Fibroblast of skin of left quadriceps (primary cell): ENCODE measurements around the gene NRG4.
A peak's percentile ranks its signal among the peaks of the same experiment; 100 is the strongest.
"Not testable (repeated sequence)": the region's sequence is repeated elsewhere in the genome, so short reads cannot be mapped to it uniquely, and the experiment has no call there.

ENCODE experiments used
- DNase-seq, 2 experiments: peaks; one replicate each; pipeline ENCODE4 v3.0.0-alpha.2; 2013; ENCODE audit warnings: low read depth in 2 of 2

The NRG4 gene, protein sequence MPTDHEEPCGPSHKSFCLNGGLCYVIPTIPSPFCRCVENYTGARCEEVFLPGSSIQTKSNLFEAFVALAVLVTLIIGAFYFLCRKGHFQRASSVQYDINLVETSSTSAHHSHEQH

DNA sequence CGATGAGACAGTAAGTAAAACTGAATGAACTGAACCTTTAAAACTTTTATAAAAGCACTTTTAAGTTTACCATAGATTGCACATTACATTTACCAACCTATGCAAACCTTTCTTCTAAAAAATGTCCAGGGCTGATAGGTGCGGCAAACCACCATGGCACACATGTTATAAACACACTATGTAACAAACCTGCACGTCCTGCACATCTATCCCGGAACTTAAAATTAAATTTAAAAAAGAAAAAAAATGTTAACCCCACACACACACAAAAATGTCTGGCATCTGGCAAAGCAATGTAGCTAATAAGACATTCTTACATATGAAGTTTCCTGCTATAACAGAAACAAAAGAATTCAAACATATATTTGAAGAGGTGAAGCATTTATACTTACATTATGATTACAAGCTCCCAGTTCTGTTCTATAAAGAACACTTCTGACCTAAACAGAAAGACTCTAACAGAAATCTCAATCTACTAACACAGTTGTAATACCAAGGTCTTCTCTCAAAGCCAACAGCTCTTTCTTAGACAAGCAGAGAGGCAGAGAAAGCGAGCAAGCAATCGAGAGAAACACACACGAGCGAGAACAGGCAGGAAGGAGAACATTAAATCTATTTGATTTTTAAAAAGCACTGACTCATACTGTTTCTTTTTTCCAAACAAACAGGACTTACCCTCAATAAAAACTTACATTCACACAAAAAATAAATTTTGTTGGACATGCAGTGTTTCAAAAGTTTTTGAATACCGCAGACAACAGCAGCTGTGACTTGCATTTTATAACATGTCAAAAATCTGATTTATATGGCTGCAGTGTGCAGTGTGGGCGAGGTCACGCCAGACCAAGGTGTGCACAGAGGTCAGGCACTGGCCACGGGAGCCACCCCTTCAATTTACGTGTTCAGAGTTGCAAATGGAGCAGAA is at the start of gene NRG4:
Gene NRG4, minus strand, starts transcription at position 798 of the 925 bp plus-strand sequence. CDS start 1,194 bp downstream, outside the sequence.
- DNase-seq, result no peak

DNA sequence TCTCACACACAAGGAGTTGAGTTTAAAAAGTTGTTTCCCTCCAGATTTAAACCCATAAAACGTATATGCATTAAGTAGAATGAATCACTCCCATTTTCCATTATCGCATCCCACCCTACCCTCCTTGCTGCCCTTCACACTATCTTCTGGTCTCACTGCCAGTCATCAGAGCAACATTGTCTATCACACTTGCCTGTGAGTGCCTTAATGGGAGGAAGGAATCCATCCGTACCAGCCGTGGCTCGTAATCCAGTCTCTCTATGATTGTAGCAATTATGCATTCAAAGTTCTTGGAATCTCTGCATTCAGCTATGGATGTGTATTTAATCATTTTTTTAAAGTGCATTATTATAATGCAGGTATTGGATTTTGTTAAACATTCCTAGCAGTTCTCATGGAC is 49.5 kb upstream of the NRG4 start:
- no peak for DNase-seq

DNA sequence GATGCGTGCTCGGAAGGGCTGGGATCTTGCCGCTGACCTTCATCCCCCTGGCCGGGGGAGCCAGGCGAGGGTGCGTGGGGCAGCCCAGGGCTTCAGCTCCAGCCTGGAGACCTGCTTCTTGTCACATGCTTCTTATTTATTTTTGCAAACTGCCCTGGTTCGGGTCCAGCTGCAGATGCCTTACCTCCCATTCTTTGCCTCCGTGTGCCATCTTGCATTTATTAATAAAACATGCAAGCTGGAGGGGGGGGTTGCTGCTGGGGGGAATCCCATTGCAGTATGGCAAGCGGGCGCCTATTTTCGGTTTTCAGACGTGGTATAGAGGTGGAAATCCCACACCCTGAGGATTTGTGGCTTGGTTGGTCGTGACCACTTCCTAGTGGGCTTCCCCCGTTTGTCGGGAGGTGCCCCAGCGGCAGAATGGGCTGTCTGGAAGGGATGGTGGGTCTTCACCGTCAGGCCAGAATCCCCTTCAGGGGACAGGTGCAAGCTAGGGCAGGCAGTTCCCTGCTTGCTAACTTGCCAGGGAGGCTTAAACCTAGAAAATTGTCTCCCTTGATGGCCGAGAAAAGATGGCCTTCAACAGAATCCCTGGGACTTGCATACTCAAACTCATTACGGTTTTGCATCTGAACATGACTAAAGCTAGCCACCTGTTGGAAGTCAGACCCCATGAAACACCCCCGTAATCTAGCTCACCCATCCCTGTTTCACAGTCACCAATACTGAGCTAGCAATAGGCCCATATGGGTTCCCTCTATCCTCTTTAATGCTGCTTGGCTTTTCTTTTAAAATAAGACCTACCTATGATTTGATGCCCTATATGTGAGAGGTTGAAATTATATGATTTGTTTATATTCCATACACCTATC is 48.1 kb upstream of the NRG4 start:
- DNase-seq, result no peak

DNA sequence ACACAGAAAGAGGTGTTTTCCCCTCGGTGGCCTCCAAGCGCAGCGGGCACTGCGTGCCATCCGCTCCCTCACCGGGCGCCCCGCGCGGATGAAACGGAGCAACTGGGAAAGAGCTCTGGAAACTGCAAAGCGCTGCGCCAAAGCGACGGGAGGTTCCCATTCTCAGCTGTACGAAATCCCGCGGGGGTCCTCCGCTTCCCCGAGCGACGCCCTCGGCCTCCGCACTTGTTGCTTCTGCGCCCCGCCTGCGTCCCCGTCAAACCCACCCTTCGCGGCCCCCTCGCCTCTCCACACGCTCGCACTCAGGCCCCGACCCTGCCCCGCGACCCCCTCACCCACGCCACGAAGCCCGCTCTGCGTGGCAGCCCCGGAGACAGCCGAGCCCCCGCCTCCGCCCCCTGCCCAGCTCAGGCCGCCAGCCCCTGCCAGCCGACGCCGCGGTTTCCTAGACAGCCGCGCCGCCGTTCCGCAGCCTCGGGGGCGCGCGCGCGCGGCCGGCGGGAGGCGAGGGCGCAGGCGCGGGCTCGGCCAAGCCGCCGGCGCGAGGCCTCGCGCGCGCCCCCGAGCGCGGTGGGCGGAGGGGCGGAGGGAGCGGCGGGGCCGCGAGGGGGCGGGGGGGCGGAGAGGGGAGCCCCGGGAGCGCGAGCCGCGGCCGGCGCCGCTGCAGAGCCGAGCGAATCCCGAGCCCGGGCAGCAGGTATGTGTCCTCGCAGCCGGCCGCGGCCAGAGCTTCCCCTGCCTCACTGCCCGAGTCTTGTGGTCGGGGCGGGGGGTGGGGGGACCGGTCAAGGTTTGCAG is 47.3 kb upstream of the NRG4 start, which contains the start of gene TMEM266:
Gene TMEM266, plus strand, starts transcription at position 666 of the 798 bp plus-strand sequence. CDS start 74,279 bp downstream, outside the sequence.
- DNase-seq, result peak in 1 of 2 experiments; percentile 1

DNA sequence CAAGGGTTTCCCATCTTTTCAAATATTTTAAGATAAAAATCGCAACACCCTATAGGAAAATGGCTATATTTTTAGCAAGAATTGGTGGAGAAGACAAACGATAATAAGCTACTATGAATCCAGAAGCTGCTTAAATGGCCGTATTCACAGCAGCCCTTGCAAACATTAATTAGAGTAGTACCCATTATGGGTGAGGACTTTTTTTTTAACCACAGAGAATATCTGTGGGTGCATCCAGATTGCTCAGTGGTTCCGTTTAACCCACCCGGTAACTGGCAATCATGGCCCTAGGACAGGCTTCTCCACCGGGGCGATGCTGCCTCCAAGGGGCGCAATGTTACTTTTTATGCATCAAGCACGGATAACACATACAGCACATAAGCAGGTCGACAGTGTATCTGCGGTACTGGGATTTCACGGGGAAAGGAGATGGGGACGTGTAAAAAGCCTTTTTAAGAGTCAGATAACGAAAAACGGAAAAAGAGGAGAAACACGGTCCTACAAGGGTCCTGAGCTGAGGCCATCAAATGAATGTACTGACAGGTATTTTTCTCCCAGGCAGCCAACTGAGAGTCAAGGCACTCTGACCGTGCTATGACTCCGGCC is 46.6 kb upstream of the NRG4 start:
- DNase-seq, result no peak

DNA sequence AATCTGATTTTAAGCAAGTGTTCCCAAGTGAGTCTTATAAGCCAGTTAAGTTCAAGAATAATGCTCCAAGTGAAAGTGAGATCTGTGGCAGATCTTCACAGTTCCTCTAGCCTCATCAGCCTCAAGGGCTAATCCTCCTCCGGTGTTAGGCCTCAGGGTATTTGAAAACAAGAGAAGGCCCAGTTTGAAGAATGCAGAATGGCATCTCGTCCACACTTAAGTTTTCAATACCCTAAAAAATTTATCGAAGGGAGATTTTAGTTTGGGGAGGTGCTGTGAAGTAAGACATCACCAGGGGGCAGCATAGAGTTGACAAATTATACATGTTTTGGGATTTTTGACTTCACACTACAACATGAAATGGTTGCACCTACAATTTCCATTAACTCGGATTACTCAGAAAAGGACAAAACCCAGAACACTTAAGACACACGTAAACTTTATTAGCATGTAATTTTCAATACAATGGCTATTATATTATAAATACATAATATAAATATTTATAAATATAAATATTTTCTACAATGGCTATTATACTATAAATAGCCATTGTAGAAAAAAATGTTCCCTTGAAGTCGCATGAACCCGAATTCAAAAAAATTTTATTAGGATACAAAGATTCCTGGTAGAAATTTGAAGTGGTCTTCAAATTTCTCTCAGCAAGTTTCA is 45.2 kb upstream of the NRG4 start:
- DNase-seq, result peak; percentile 7 to 12

DNA sequence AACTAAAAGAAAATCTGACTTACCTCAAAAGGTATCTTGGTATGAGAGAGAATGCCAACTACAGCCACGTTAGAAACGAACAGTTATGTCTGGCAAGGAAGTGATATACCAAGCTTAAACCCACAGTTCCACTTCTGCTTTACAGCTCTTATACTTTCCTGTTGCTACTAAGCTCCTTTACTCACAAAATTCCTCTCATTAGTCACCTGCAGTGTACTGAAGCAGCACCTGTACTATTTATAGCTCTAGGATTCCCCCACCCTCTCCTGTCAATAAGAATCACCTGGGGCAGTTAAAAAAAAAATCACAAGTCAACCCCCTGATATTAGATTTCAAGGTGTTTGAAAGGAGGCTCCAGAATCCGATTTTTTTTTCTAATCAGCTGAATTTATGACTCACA is 44.7 kb upstream of the NRG4 start:
- no peak for DNase-seq

DNA sequence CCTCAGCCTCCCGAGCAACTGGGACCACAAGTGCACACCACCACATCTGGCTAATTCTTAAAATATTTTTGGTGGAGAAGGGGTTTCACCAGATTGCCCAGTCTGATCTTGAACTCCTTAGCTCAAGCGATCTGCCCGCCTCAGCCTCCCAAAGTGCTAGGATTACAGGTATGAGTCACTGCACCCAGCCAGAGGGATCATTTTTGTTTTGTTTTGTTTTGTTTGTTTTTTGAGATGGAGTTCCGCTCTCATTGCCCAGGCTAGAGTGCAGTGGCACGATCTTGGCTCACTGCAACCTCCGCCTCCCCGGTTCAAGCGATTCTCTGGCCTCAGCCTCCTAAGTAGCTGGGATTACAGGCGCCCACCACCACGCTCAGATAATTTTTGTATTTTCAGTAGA is 42.0 kb upstream of the NRG4 start:
- DNase-seq, result not testable (repeated sequence)

DNA sequence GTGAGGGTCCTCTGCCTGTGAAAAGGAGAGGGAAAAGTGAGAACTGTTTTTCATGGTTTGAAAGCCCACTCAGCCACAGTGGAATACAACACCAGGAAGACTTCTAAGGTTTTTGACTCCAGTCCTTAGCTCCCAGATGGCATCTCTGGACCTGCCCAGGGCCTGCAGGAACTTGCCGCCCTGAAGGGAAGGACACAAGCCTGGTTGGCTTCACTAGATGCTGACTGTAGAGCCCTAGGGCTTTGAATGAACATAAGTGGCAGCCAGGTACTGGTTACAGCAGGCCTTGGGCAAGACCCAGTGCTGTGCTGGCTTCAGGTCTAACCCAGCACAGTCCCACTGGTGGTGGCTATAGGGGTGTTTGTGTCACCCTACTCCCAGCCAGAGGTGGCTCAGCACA is 26.3 kb upstream of the NRG4 start:
- DNase-seq, result no peak

DNA sequence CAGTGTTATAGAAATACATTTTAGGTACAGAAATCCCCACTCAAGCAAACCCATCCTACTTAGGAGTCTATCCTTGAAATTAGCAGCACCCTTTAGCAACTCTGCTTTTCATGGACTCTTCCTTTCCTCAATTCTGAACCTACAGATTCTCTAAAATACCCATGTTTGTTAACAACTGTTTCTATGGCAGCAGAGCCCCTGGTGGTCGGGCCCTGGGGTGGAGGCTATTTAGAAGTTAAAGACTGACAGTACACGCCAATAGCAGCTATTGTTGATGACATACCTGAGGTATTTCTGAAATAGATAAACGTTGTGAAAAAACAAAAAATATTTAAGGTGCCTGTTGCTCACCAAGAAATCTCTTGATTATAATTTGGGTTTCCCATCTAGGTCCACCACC is 23.4 kb upstream of the NRG4 start:
- DNase-seq, result no peak

DNA sequence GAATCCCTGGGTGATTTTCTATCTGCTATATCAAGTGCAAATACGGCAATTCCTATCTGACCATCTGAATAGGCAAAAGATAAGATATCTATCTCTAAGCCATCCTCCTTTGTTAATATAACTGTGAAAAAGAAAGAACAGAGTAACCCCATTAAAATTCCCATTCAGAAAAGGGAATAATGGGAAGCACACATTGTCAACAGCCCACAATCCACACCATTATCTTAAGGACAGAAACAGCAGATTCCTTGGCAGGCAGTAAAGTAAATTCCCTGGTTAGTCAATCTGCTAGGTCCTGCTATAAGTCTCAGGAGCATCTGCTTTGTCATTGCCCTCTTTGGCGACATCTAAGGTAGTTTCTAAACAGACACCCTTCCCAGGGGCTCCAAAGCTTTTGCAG is 21.9 kb upstream of the NRG4 start:
- DNase-seq, result no peak

DNA sequence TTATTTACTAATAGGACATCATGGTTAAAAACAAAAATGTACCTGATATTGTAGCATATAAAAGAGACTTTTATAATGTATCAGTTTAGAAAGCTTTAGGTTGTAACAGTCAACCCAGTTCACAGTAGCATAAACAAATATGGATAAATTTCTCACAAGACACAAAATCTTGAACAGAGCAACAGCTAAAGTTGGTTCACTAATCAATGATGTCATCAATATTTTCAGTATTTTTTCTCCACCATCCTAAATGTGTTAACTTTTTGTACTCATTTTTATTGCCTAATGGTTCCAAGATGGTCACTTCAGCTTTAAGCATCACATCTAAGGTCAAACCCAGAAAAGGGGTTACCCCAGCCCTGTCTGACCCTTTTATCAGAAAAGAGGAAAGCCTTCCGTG is 21.2 kb upstream of the NRG4 start:
- no peak for DNase-seq

DNA sequence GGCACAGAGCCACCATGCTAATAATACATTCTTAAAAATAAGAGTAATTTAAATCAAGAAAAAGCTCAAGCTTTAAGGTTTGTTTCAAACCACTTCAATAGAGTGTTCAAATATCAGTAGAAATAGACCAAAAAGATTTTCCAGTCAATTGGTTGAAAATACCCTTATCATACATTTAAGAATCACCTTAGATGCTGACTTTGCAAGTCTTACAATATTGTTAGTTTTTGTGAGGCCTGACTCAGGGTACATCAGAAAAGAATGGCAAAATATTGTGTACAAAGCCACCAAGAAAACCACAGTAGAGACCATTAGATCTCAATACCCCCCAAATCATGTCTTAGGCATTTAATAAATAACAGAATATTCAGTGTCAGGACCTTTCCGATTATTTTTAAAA is 19.8 kb upstream of the NRG4 start:
- no peak for DNase-seq

DNA sequence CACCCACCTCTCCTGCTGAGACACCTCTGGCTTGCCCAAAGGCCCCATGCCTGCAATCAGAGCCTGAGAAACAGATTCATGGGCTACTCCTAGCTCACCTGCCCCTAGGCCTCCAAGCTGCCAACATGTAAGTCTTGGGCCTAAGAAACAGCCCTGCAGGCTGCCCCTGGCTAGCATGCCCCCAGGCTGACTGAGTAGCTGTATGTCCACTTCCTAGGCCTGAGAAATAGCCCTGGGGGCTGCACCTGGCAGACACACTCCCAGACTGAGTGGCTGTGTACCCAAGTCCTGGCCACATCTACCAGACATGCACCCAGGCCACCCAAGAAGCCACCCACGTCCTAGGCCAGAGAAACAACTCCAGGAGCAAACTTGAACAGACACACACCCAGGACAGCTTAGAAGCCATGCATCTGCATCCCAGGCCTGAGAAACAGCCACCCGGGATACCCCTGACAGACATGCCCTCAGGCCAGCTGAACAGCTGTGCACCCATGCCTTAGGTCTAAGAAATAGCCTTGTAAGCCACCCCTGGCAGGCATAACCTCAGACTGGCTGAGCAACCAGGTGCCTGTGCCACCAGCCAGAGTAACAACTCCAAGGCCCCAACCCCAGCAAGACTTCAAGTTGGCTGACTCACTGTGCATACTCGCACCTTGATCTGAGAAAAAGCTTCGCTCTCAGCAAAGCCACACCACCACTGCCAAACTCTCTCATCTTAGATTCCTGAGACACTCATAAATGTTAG is 12.0 kb upstream of the NRG4 start:
- DNase-seq, result no peak

DNA sequence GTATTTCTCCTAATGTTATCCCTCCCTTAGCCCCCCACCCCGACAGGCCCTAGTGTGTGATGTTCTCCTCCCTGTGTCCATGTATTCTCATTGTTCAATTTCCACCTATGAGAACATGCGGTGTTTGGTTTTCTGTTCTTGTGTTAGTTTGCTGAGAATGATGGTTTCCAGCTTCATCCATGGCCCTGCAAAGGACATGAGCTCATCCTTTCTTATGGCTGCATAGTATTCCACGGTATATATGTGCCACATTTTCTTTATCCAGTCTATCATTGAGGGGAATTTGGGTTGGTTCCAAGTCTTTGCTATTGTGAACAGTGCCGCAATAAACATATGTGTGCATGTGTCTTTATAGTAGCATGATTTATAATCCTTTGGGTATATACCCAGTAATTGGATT is 1.2 kb upstream of the NRG4 start:
- DNase-seq, result not testable (repeated sequence)

DNA sequence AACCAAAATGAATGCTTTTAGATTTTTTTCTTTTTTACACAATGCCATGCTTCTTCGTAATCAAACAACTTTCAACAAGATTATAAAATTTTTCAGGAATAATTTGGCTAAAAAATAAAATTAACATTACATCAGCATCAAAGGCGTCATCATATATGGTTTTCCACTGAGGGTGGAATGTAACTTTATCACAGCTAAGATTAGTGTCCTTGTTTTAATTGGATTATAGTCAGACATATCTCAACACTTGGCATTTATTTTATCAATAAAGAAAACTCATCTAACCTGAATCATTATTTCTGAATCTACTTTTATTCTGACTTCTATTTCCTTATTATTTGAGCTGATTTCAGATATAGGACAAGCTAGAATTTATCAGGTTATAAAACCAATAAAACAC is 1.6 kb downstream of the NRG4 start:
- no peak for DNase-seq

DNA sequence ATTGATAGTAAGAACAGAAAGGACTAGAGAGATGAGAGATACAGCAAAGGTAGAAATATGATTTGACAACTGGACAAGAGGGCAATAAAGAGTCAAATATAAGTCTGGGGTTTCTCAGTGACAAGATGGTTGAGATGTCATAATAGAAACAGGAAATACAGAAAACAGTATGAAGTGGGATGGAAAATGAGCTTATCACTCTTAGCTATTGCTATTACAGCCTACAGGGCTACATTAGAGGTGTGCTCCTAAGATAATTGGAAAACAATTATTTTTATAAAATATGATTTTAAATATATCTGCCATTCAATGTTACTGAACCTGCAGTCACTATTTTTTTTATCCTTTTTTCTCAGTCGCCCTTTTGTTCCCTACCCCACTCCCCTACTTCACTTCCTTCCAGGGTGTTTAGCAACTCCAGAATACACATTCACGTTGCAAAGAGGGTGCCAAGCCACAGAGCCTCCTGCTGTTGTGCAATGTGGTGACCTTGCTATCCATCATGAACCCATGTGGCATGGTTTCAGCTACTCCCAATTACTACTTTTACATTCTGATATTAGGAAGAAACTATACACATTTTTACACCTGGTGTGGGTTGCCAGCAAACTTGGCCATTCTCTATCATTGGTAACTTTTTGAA is 6.0 kb downstream of the NRG4 start:
- no peak for DNase-seq

DNA sequence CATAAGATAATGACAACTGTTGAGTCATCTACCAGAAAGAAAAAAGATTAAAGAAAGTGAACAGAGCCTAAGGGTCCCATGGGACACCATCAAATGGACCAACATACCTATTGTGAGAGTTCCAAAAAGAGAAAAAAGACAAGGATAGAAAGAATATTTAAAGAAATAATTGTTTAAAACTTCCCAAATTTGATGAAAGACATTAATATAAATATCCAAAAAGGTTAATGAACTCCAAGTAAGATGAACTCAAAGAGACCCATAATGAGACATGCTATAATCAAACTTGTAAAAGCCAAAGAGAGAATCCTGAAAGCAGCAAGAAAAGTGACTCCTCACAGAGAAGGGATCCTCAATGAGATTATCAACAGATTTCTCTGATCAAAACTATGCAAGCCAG is 8.9 kb downstream of the NRG4 start:
- DNase-seq, result no peak

DNA sequence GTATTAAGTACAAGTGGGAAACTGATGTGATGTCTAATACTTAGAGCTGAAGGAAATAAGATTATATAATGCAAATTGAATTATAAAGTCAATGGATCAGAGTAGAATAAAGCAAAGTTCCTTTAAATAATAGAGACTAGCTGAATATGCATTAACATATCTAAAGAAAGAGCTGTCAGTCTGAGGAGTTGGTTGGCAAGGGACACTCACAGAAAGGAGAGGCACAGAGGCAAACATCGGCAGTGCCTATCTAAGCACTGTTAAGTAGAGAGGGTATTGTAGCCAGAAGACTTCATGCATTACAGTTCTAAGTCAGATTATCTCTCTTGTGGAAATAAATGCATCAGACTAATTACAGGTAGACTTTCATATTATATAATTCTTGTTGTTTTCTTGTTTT is 16.6 kb downstream of the NRG4 start:
- DNase-seq, result no peak
